Neural crest cell (in vitro differentiated cells): Measurements from ENCODE around the gene TUBGCP5. TPM values are rescaled to one million over a fixed set of nuclear protein-coding genes. Genes with fewer than 3 reads are reported as not detected.

Source experiments
- DNase-seq: peaks from one replicate; pipeline ENCODE4 v3.0.0; 2021; ENCODE audit warnings: low read depth, mixed read lengths, low spot score
- H3K27ac Mint-ChIP-seq: one replicate; pipeline ENCODE4 v1.8.0; 2021; ENCODE audit warnings: mild to moderate bottlenecking, mixed read lengths; ENCODE audit not compliant: unreplicated experiment
- H3K27me3 Mint-ChIP-seq: 2 replicates; pipeline ENCODE4 v1.8.0; 2021; ENCODE audit warnings: low read depth, mild to moderate bottlenecking, mixed read lengths
- H3K36me3 Mint-ChIP-seq: 2 replicates; pipeline ENCODE4 v1.8.0; 2021; ENCODE audit warnings: low read depth, mild to moderate bottlenecking, mixed read lengths
- H3K4me1 Mint-ChIP-seq: 2 replicates; pipeline ENCODE4 v1.8.0; 2021; ENCODE audit warnings: mixed read lengths
- H3K4me3 Mint-ChIP-seq: one replicate; pipeline ENCODE4 v1.8.0; 2021; ENCODE audit warnings: mild to moderate bottlenecking, mixed read lengths
- H3K9me3 Mint-ChIP-seq: 2 replicates; pipeline ENCODE4 v1.8.0; 2021; ENCODE audit warnings: mixed read lengths
- total RNA-seq: library from RNA; stranded (reverse); gene quantifications from 2 replicates; pipeline ENCODE4 v1.2.1, GENCODE V29; 2021
- TF ChIP-seq, protein P1 (sequence below): fragments of 200-600 bp; sonication (generic); conservative IDR thresholded peaks from 2 replicates; pipeline ENCODE4 v1.5.0; 2021; ENCODE audit warnings: antibody characterized with exemption, mild to moderate bottlenecking

The TUBGCP5 gene
- total RNA-seq, 1 donor from 2014 or later, result 28.2 TPM

- TF ChIP-seq, protein P1, sequence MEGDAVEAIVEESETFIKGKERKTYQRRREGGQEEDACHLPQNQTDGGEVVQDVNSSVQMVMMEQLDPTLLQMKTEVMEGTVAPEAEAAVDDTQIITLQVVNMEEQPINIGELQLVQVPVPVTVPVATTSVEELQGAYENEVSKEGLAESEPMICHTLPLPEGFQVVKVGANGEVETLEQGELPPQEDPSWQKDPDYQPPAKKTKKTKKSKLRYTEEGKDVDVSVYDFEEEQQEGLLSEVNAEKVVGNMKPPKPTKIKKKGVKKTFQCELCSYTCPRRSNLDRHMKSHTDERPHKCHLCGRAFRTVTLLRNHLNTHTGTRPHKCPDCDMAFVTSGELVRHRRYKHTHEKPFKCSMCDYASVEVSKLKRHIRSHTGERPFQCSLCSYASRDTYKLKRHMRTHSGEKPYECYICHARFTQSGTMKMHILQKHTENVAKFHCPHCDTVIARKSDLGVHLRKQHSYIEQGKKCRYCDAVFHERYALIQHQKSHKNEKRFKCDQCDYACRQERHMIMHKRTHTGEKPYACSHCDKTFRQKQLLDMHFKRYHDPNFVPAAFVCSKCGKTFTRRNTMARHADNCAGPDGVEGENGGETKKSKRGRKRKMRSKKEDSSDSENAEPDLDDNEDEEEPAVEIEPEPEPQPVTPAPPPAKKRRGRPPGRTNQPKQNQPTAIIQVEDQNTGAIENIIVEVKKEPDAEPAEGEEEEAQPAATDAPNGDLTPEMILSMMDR, result no peak
- Mint-ChIP-seq H3K4me3 (no peak overlapping the region), H3K4me1 (no peaks in the 10 kb centered on the region), H3K36me3 (peaks cover 7% of the 10 kb centered on the region), H3K27me3 (no peaks in the 10 kb centered on the region), H3K27ac (no peak overlapping the region), H3K9me3 (peaks cover 10% of the 10 kb centered on the region)
- no peak for DNase-seq
These were observed 28.0 kb upstream of the TUBGCP5 start for GRCh38 chr15:23067416-23067815.

DNA sequence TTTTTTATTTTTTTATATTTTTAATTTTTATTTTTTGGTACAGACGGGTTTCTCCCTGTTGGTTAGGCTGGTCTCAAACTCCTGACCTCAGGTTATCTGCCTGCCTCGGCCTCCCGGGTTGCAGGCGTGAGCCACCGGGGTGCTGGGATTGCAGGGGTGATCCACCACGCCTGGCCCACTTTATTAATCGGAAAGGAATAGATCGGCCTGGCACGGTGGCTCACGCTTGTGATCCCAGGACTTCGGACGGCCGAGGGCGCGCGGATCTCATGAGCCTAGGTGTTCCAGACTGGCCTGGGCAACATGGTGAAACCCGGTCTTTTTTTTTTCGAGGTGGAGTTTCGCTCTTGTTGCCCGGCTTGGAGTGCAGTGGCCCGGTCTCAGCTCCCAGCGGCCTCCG is 26.5 kb upstream of the TUBGCP5 start:
- TF ChIP-seq, protein P1, result no peak
- no peak for DNase-seq
- Mint-ChIP-seq H3K27me3 (no peaks in the 10 kb centered on the region), H3K4me3 (no peak overlapping the region), H3K27ac (no peak overlapping the region), H3K4me1 (no peaks in the 10 kb centered on the region), H3K36me3 (peaks cover 7% of the 10 kb centered on the region), H3K9me3 (peaks cover 11% of the 10 kb centered on the region)

GRCh38 chr15:23064156-23064555 is 24.8 kb upstream of the TUBGCP5 start:
- H3K27ac Mint-ChIP-seq, result no peak overlapping the region
- peaks cover 7% of the 10 kb centered on the region for H3K36me3 Mint-ChIP-seq
- no peak for DNase-seq
- no peaks in the 10 kb centered on the region for H3K27me3 Mint-ChIP-seq
- H3K4me1 Mint-ChIP-seq, result no peaks in the 10 kb centered on the region
- TF ChIP-seq, protein P1, result no peak
- peaks cover 11% of the 10 kb centered on the region for H3K9me3 Mint-ChIP-seq
- H3K4me3 Mint-ChIP-seq, result no peak overlapping the region

GRCh38 chr15:23057707-23058106 is 18.3 kb upstream of the TUBGCP5 start:
- H3K27ac Mint-ChIP-seq, result no peak overlapping the region
- no peaks in the 10 kb centered on the region for H3K4me1 Mint-ChIP-seq
- TF ChIP-seq, protein P1, result no peak
- peaks cover 4% of the 10 kb centered on the region for H3K9me3 Mint-ChIP-seq
- H3K27me3 Mint-ChIP-seq, result peaks cover 6% of the 10 kb centered on the region
- DNase-seq, result no peak
- H3K4me3 Mint-ChIP-seq, result no peak overlapping the region
- no peaks in the 10 kb centered on the region for H3K36me3 Mint-ChIP-seq

DNA sequence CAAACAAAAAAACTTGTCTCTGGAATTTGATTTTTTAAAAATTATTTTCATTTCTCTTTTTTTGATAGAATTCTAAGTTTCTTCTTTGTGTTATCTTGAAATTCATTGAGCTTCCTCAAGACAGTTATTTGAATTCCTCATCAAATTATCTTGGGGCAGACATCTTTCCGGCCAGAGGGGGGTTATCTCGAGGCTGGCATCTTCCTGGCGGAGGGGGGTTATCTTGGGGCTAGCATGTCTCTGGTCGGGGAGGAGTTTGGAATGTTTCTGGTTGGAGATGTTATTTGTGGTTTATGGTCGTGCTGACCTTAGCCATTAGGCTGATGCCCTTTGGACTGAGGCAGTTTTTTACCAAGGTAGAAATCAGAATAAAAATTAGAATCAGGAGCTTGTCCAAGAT is 15.9 kb upstream of the TUBGCP5 start:
- no peaks in the 10 kb centered on the region for H3K9me3 Mint-ChIP-seq
- H3K27me3 Mint-ChIP-seq, result peaks cover 26% of the 10 kb centered on the region

More for the DNA sequence above, 15.9 kb upstream of the TUBGCP5 start:
- DNase-seq, result no peak
- H3K27ac Mint-ChIP-seq, result no peak overlapping the region
- H3K4me3 Mint-ChIP-seq, result no peak overlapping the region
- H3K4me1 Mint-ChIP-seq, result no peaks in the 10 kb centered on the region
- no peaks in the 10 kb centered on the region for H3K36me3 Mint-ChIP-seq
- TF ChIP-seq, protein P1, result no peak
